H1 (cell line): ENCODE measurements around the gene RSBN1. TPM values are rescaled to one million over a fixed set of nuclear protein-coding genes. Genes with fewer than 3 reads are reported as not detected.

Experiments used
- CTCF ChIA-PET: fragments of 300-600 bp; sonication (Branson Sonifier 250); formaldehyde crosslinking; loops from one replicate; lab custom pipeline; 2021; ENCODE audit not compliant: partially characterized antibody; lab: Charles Lee
- POLR2A ChIA-PET: fragments of 300-600 bp; sonication (Branson Sonifier 250); formaldehyde crosslinking; loops from one replicate; lab custom pipeline; 2021; ENCODE audit warnings: inconsistent platforms; ENCODE audit not compliant: partially characterized antibody; lab: Charles Lee
- DNase-seq, 2 experiments: peaks; one replicate each; pipeline versions ENCODE4 v3.0.0 to v3.0.0-alpha.2; 2010 to 2022; ENCODE audit warnings: low spot score in 2 of 2, low read depth in 1 of 2, mixed read lengths in 1 of 2
- FAIRE-seq: peaks from 2 replicates; lab custom pipeline; 2011; peaks lifted over from hg19 to GRCh38; lab: Jason Lieb, UNC
- H2AFZ ChIP-seq: 2 replicates; pipeline ENCODE4 v1.8.1; 2012; ENCODE audit warnings: low read length, inconsistent platforms
- H2AK5ac ChIP-seq: 2 replicates; pipeline ENCODE4 v1.6.1; 2013; ENCODE audit warnings: low read depth, low read length
- H2BK120ac ChIP-seq: replicated peaks from 2 replicates; pipeline ENCODE3; 2013; ENCODE audit warnings: low read depth, low read length, inconsistent platforms
- H2BK12ac ChIP-seq: 2 replicates; pipeline ENCODE4 v1.6.1; 2013; ENCODE audit warnings: low read depth, low read length
- H2BK15ac ChIP-seq: 2 replicates; pipeline ENCODE4 v1.6.1; 2013; ENCODE audit warnings: low read length
- H2BK20ac ChIP-seq: 2 replicates; pipeline ENCODE4 v1.6.1; 2013; ENCODE audit warnings: low read length
- H2BK5ac ChIP-seq: 2 replicates; pipeline ENCODE4 v1.6.1; 2013; ENCODE audit warnings: low read depth, low read length
- H3K14ac ChIP-seq: 2 replicates; pipeline ENCODE4 v1.6.1; 2013; ENCODE audit warnings: inconsistent platforms; ENCODE audit not compliant: insufficient read length
- H3K18ac ChIP-seq: 2 replicates; pipeline ENCODE4 v1.6.1; 2013; ENCODE audit warnings: low read length; ENCODE audit errors: extremely low read depth
- H3K23ac ChIP-seq: 2 replicates; pipeline ENCODE4 v1.6.1; 2013; ENCODE audit warnings: inconsistent platforms; ENCODE audit not compliant: insufficient read length
- H3K23me2 ChIP-seq: 2 replicates; pipeline ENCODE4 v1.6.1; 2013; ENCODE audit warnings: low read depth, low read length
- H3K27ac ChIP-seq: 2 replicates; pipeline ENCODE4 v1.6.1; 2011; ENCODE audit warnings: low read depth, low read length, inconsistent platforms
- H3K27me3 ChIP-seq, 4 experiments: replicated peaks in 1 of 4; 1 replicate in 1 of 4; 2 replicates in 3 of 4; pipeline versions ENCODE4 v1.6.1 to v1.8.1; 2011 to 2013; ENCODE audit warnings: low read length in 3 of 4, mild to moderate bottlenecking in 3 of 4, inconsistent platforms in 2 of 4, mixed read lengths in 2 of 4, moderate library complexity in 1 of 4; ENCODE audit not compliant: control insufficient read depth in 3 of 4, insufficient read depth in 3 of 4; ENCODE audit errors: extremely low read depth in 1 of 4
- H3K36me3 ChIP-seq, 4 experiments: 2 replicates each; pipeline versions ENCODE4 v1.6.1 to v1.8.1; 2011 to 2013; ENCODE audit warnings: mild to moderate bottlenecking in 4 of 4, low read length in 3 of 4, moderate library complexity in 2 of 4, control low read depth in 1 of 4, inconsistent platforms in 1 of 4; ENCODE audit not compliant: insufficient read depth in 4 of 4, control insufficient read depth in 2 of 4
- H3K4ac ChIP-seq: replicated peaks from 2 replicates; pipeline ENCODE3; 2013; ENCODE audit warnings: low read length, low read depth, mixed read lengths, inconsistent platforms; ENCODE audit not compliant: insufficient read length
- H3K4me1 ChIP-seq, 4 experiments: replicated peaks in 1 of 4; 1 replicate in 1 of 4; 2 replicates in 3 of 4; pipeline versions ENCODE4 v1.6.1 to v1.8.1; 2011 to 2013; ENCODE audit warnings: low read length in 3 of 4, inconsistent platforms in 2 of 4, mixed read lengths in 1 of 4; ENCODE audit not compliant: insufficient read depth in 4 of 4, control insufficient read depth in 3 of 4
- H3K4me2 ChIP-seq, 2 experiments: 2 replicates each; pipeline versions ENCODE4 v1.6.1 to v1.8.1; 2011 to 2013; ENCODE audit warnings: low read depth in 2 of 2, low read length in 2 of 2, control low read depth in 1 of 2, inconsistent platforms in 1 of 2, mild to moderate bottlenecking in 1 of 2; ENCODE audit not compliant: insufficient read depth in 1 of 2
- H3K4me3 ChIP-seq, 4 experiments: fragments of 200-600, 300-600 bp in 1 of 4; sonication (generic), shearing (Covaris generic), sonication (Bioruptor Twin) in 1 of 4; 2 replicates each; pipeline versions ENCODE4 v1.5.1 to v1.8.1; 2011 to 2016; ENCODE audit warnings: low read length in 4 of 4, low read depth in 3 of 4, control low read depth in 2 of 4, inconsistent platforms in 2 of 4, mild to moderate bottlenecking in 2 of 4, mixed read lengths in 1 of 4, moderate library complexity in 1 of 4; ENCODE audit not compliant: insufficient read depth in 2 of 4; ENCODE audit errors: extremely low read depth in 1 of 4
- H3K56ac ChIP-seq: replicated peaks from 2 replicates; pipeline ENCODE3; 2013; ENCODE audit warnings: low read depth, mild to moderate bottlenecking, mixed read lengths, low read length, inconsistent platforms; ENCODE audit not compliant: insufficient read length
- H3K79me1 ChIP-seq: 2 replicates; pipeline ENCODE4 v1.6.1; 2013; ENCODE audit warnings: low read depth, low read length, control low read depth
- H3K79me2 ChIP-seq, 2 experiments: 2 replicates each; pipeline versions ENCODE4 v1.6.1 to v1.8.1; 2012 to 2013; ENCODE audit warnings: low read length in 2 of 2, mild to moderate bottlenecking in 2 of 2, inconsistent platforms in 1 of 2; ENCODE audit not compliant: insufficient read depth in 2 of 2, control insufficient read depth in 1 of 2
- H3K9ac ChIP-seq, 4 experiments: replicated peaks in 1 of 4; 1 replicate in 1 of 4; 2 replicates in 3 of 4; pipeline versions ENCODE4 v1.6.1 to v1.8.1; 2011 to 2013; ENCODE audit warnings: low read depth in 3 of 4, low read length in 3 of 4, control low read depth in 2 of 4, mild to moderate bottlenecking in 2 of 4, moderate library complexity in 2 of 4, inconsistent platforms in 1 of 4; ENCODE audit errors: extremely low read depth in 1 of 4
- H3K9me3 ChIP-seq, 2 experiments: 2 replicates each; pipeline versions ENCODE4 v1.6.1 to v1.8.1; 2012 to 2013; ENCODE audit warnings: mild to moderate bottlenecking in 2 of 2, moderate library complexity in 2 of 2, control low read depth in 1 of 2, inconsistent platforms in 1 of 2, low read depth in 1 of 2, low read length in 1 of 2, mixed read lengths in 1 of 2; ENCODE audit not compliant: insufficient read depth in 2 of 2
- H4K20me1 ChIP-seq, 2 experiments: replicated peaks in 1 of 2; 2 replicates each; pipeline versions ENCODE3 to v1.8.1; 2011 to 2013; ENCODE audit warnings: inconsistent platforms in 2 of 2, low read length in 2 of 2, mild to moderate bottlenecking in 1 of 2; ENCODE audit not compliant: insufficient read depth in 2 of 2, control insufficient read depth in 1 of 2
- H4K5ac ChIP-seq: 2 replicates; pipeline ENCODE4 v1.6.1; 2013; ENCODE audit warnings: low read length, low read depth, mixed read lengths, inconsistent platforms; ENCODE audit not compliant: insufficient read length
- H4K8ac ChIP-seq: 2 replicates; pipeline ENCODE4 v1.8.0; 2013; ENCODE audit warnings: mild to moderate bottlenecking, moderate library complexity, low read length, inconsistent platforms; ENCODE audit not compliant: insufficient read depth; ENCODE audit errors: extremely low read depth
- H4K91ac ChIP-seq: replicated peaks from 2 replicates; pipeline ENCODE3; 2013; ENCODE audit warnings: low read length, mixed read lengths, inconsistent platforms; ENCODE audit not compliant: insufficient read length
- E2F6 ChIP-seq: IDR thresholded peaks from 2 replicates; pipeline ENCODE4 v1.6.1; 2012; ENCODE audit warnings: inconsistent platforms
- EGR1 ChIP-seq: IDR thresholded peaks from 2 replicates; pipeline ENCODE4 v1.6.1; 2011; ENCODE audit warnings: low read depth, low read length, borderline replicate concordance
- EZH2 ChIP-seq: fragments of 200-600 bp; sonication (generic); IDR thresholded peaks from 2 replicates; pipeline ENCODE4 v1.7.1; 2012; ENCODE audit warnings: low read depth, mild to moderate bottlenecking, moderate library complexity, low read length, inconsistent platforms; ENCODE audit not compliant: severe bottlenecking
- FOSL1 ChIP-seq: IDR thresholded peaks from 2 replicates; pipeline ENCODE4 v1.6.1; 2011; ENCODE audit warnings: mild to moderate bottlenecking, low read depth, low read length, moderate library complexity; ENCODE audit not compliant: insufficient read depth
- GABPA ChIP-seq: IDR thresholded peaks from 2 replicates; pipeline ENCODE4 v1.6.1; 2011; ENCODE audit warnings: mild to moderate bottlenecking, low read length, moderate library complexity, borderline replicate concordance; ENCODE audit not compliant: insufficient read depth
- KDM1A ChIP-seq: fragments of 200-600, 300-600 bp; sonication (generic); IDR thresholded peaks from 2 replicates; pipeline ENCODE4 v1.7.1; 2016; ENCODE audit warnings: mild to moderate bottlenecking, low read length, borderline replicate concordance
- NANOG ChIP-seq: IDR thresholded peaks from 2 replicates; pipeline ENCODE4 v1.6.1; 2011; ENCODE audit warnings: low read length, low read depth, mild to moderate bottlenecking, inconsistent platforms; ENCODE audit not compliant: insufficient read depth, poor library complexity, severe bottlenecking
- POLR2AphosphoS5 ChIP-seq: IDR thresholded peaks from 2 replicates; pipeline ENCODE4 v1.6.1; 2011; ENCODE audit warnings: low read depth, low read length
- RFX5 ChIP-seq: IDR thresholded peaks from 2 replicates; pipeline ENCODE4 v1.6.1; 2011; ENCODE audit warnings: low read depth, low read length, improper control_type of control experiment, borderline replicate concordance
- USF2 ChIP-seq: IDR thresholded peaks from 2 replicates; pipeline ENCODE4 v1.6.1; 2011; ENCODE audit warnings: low read length, improper control_type of control experiment
- WGBS, 2 experiments: shearing (Covaris generic) in 1 of 2; methylation state at CpG; one replicate each; pipeline versions ENCODE4 v1.1.6 to v1.1.7; 2013 to 2015; ENCODE audit warnings: low lambda C conversion rate in 2 of 2, mixed read lengths in 2 of 2, inconsistent platforms in 1 of 2, low coverage in 1 of 2, missing lambda C conversion rate in 1 of 2; ENCODE audit not compliant: insufficient replicate concordance in 2 of 2, insufficient coverage in 1 of 2, insufficient read length in 1 of 2; ENCODE audit errors: extremely low coverage in 1 of 2, missing lambda C conversion rate in 1 of 2; 5-methylcytosine and 5-hydroxymethylcytosine counted together
- polyA plus RNA-seq, 7 experiments: library from polyadenylated mRNA; depleted of rRNA in 3 of 7; stranded (reverse) in 5 of 7; unstranded in 2 of 7; fragments of >200 nt in 5 of 7; fragments of 200-250 nt in 2 of 7; gene quantifications; 1 replicate in 5 of 7; 2 replicates in 1 of 7; 4 replicates in 1 of 7; pipeline versions ENCODE4 v1.2.1 to v1.2.3, GENCODE V29; 2011 to 2013; ENCODE audit warnings: missing spikeins in 2 of 7, mixed read lengths in 2 of 7
- total RNA-seq: library from RNA; stranded (reverse); fragmentation: NEBNext Ultra II Directional; extraction: Animal tissue kit (Norgen Biotek cat#: 25700); gene quantifications from 2 replicates; pipeline ENCODE4 v1.2.1, GENCODE V29; 2021

Gene RSBN1
- total and polyA plus RNA-seq, 2 of the 8 experiments (the other 6 are each of a cell fraction or from before 2014, with no cell fraction given): 4.2 to 17.6 TPM

GRCh38 chr1:113846391-113847035 lies 34.2 kb upstream of the RSBN1 start:
- Histone ChIP-seq H3K79me1 (no peaks in the 10 kb centered on the region), H4K8ac (no peak overlapping the region), H3K4me2 (no peak overlapping the region), H2BK5ac (no peak overlapping the region), H3K18ac (no peak overlapping the region), H3K27ac (no peak overlapping the region), H3K79me2 (no peaks in the 10 kb centered on the region), H4K5ac (no peak overlapping the region), H3K23me2 (no peaks in the 10 kb centered on the region; the same call in 1 of the 2 replicates), H3K9ac (no peak overlapping the region), H2BK20ac (no peak overlapping the region), H2BK12ac (no peak overlapping the region), H2BK15ac (no peak overlapping the region), H2BK120ac (no peak overlapping the region), H3K27me3 (no peaks in the 10 kb centered on the region), H4K20me1 (no peaks in the 10 kb centered on the region), H3K23ac (no peak overlapping the region), H3K36me3 (no peaks in the 10 kb centered on the region), H4K91ac (no peak overlapping the region), H3K4ac (no peak overlapping the region), H2AFZ (no peak overlapping the region), H3K14ac (no peak overlapping the region), H3K4me1 (no peaks in the 10 kb centered on the region), H3K56ac (no peak overlapping the region), H3K4me3 (no peak overlapping the region), H3K9me3 (peaks cover 0 to 3% of the 10 kb centered on the region in 2 experiments; a peak in 1 of 4 replicates), H2AK5ac (no peak overlapping the region)
- no peak for FAIRE-seq
- DNase-seq: no peak
- WGBS, 2 experiments: 91% methylated on average over 2 of the region's 2 CpGs; no CpG with 5 or more reads in 1 of the 2 experiments
- ChIA-PET POLR2A (no interaction called here), CTCF (interaction anchor here (1.6 kb wide), 1 partner anchor 13 kb away, joined by 3 read pairs; no protein-coding TSS in a partner anchor)
- TF ChIP-seq POLR2AphosphoS5 (no peak), USF2 (no peak), EGR1 (no peak), FOSL1 (no peak), GABPA (no peak), NANOG (no peak), E2F6 (no peak), EZH2 (no peak), RFX5 (no peak), KDM1A (no peak)
